ENCODE data around the gene AP4B1. TPM values are rescaled to one million over a fixed set of nuclear protein-coding genes. Genes with fewer than 3 reads are reported as not detected.
A peak's percentile ranks its signal among the peaks of the same experiment; 100 is the strongest.

Gene AP4B1
- total RNA-seq, 3 donors from 2014 or later (not counting 1 experiment from before 2014, with no cell fraction given) = 64.0 to 78.7 (median 77.6) TPM

GRCh38 chr1:113901191-113901590 lies 3.4 kb downstream of the AP4B1 start:
- Mint-ChIP-seq H3K9me3 (no peaks in the 10 kb centered on the region), H3K27me3 (ENCODE audit: low read depth in 2 of 2) (no peaks in the 10 kb centered on the region), H3K4me1 (peaks cover 77 to 78% of the 10 kb centered on the region in 2 donors), H3K4me3 (no peak overlapping the region), H3K27ac (peak overlapping the region; percentile 99), H3K36me3 (peaks cover 31% of the 10 kb centered on the region)
- Histone ChIP-seq H3K36me3 (ENCODE audit: control insufficient read depth, insufficient read depth, low read length) (peaks cover 50% of the 10 kb centered on the region), H3K9me3 (ENCODE audit: control insufficient read depth, insufficient read depth, low read length) (no peaks in the 10 kb centered on the region), H3K27me3 (ENCODE audit: control insufficient read depth, insufficient read depth, low read length) (no peaks in the 10 kb centered on the region), H3K4me3 (ENCODE audit: low read length) (no peak overlapping the region), H3K4me1 (ENCODE audit: control insufficient read depth, insufficient read depth, low read length) (peaks cover 31% of the 10 kb centered on the region), H3K27ac (ENCODE audit: low read length) (no peak overlapping the region)
- no peak for ATAC-seq
- 53% methylated on average over 3 of the region's 3 CpGs for WGBS (ENCODE audit: insufficient coverage)
- no peak for TF ChIP-seq CTCF (IDR thresholded peaks at IDR 0.05)
- DNase-seq = no peak
- intact Hi-C loops (cut with micrococcal nuclease) = no loop called here

- Mint-ChIP-seq H3K27me3 (ENCODE audit: low read depth in 2 of 2) (no peaks in the 10 kb centered on the region), H3K36me3 (peaks cover 47% of the 10 kb centered on the region), H3K9me3 (no peaks in the 10 kb centered on the region), H3K27ac (peak overlapping the region in 1 of 2 donors; percentile 75), H3K4me3 (no peak overlapping the region), H3K4me1 (peaks cover 66% of the 10 kb centered on the region in 2 donors)
- H3K4me1 ChIP-seq (ENCODE audit: control insufficient read depth, insufficient read depth, low read length) = peaks cover 18% of the 10 kb centered on the region
- no peak overlapping the region for H3K27ac ChIP-seq (ENCODE audit: low read length)
- TF ChIP-seq CTCF (IDR thresholded peaks at IDR 0.05) = no peak
- H3K27me3 ChIP-seq (ENCODE audit: control insufficient read depth, insufficient read depth, low read length) = no peaks in the 10 kb centered on the region
- no peaks in the 10 kb centered on the region for H3K9me3 ChIP-seq (ENCODE audit: control insufficient read depth, insufficient read depth, low read length)
- intact Hi-C loops (cut with micrococcal nuclease) = no loop called here
- ATAC-seq (no peak), DNase-seq (no peak)
- H3K4me3 ChIP-seq (ENCODE audit: low read length) = no peak overlapping the region
- H3K36me3 ChIP-seq (ENCODE audit: control insufficient read depth, insufficient read depth, low read length) = peaks cover 70% of the 10 kb centered on the region
Observed at GRCh38 chr1:113899111-113899510, 5.5 kb downstream of the AP4B1 start.

GRCh38 chr1:113898241-113898814 lies 6.3 kb downstream of the AP4B1 start:
- H3K4me1 Mint-ChIP-seq = peaks cover 61 to 66% of the 10 kb centered on the region in 2 donors
- no peak overlapping the region for H3K4me3 ChIP-seq (ENCODE audit: low read length)
- WGBS (ENCODE audit: insufficient coverage) = 69% methylated on average over 1 of the region's 1 CpG
- no peak overlapping the region for H3K4me3 Mint-ChIP-seq
- no peaks in the 10 kb centered on the region for H3K27me3 ChIP-seq (ENCODE audit: control insufficient read depth, insufficient read depth, low read length)
- peaks cover 76% of the 10 kb centered on the region for H3K36me3 ChIP-seq (ENCODE audit: control insufficient read depth, insufficient read depth, low read length)
- DNase-seq (no peak), ATAC-seq (no peak)
- intact Hi-C loops (cut with micrococcal nuclease) = no loop called here
- no peak overlapping the region for H3K27ac ChIP-seq (ENCODE audit: low read length)
- no peaks in the 10 kb centered on the region for H3K9me3 ChIP-seq (ENCODE audit: control insufficient read depth, insufficient read depth, low read length)
- H3K9me3 Mint-ChIP-seq = no peaks in the 10 kb centered on the region
- peak overlapping the region; percentile 31 to 75 for H3K27ac Mint-ChIP-seq
- H3K27me3 Mint-ChIP-seq (ENCODE audit: low read depth in 2 of 2) = no peaks in the 10 kb centered on the region
- H3K36me3 Mint-ChIP-seq = peaks cover 50% of the 10 kb centered on the region
- H3K4me1 ChIP-seq (ENCODE audit: control insufficient read depth, insufficient read depth, low read length) = peaks cover 12% of the 10 kb centered on the region
- TF ChIP-seq CTCF (IDR thresholded peaks at IDR 0.05) = no peak

GRCh38 chr1:113895961-113896360 lies 8.6 kb downstream of the AP4B1 start:
- H3K9me3 ChIP-seq (ENCODE audit: control insufficient read depth, insufficient read depth, low read length) = no peaks in the 10 kb centered on the region
- peaks cover 69% of the 10 kb centered on the region for H3K36me3 ChIP-seq (ENCODE audit: control insufficient read depth, insufficient read depth, low read length)
- intact Hi-C loops (cut with micrococcal nuclease) = no loop called here
- H3K27ac ChIP-seq (ENCODE audit: low read length) = no peak overlapping the region
- Mint-ChIP-seq H3K4me1 (peaks cover 37 to 42% of the 10 kb centered on the region in 2 donors), H3K4me3 (no peak overlapping the region), H3K27me3 (ENCODE audit: low read depth in 2 of 2) (no peaks in the 10 kb centered on the region), H3K36me3 (peaks cover 50% of the 10 kb centered on the region), H3K9me3 (no peaks in the 10 kb centered on the region), H3K27ac (no peak overlapping the region)
- no peak for DNase-seq
- H3K4me3 ChIP-seq (ENCODE audit: low read length) = no peak overlapping the region
- ATAC-seq = no peak
- WGBS (ENCODE audit: insufficient coverage) = 96% methylated on average over 8 of the region's 8 CpGs
- H3K27me3 ChIP-seq (ENCODE audit: control insufficient read depth, insufficient read depth, low read length) = no peaks in the 10 kb centered on the region
- no peak for TF ChIP-seq CTCF (IDR thresholded peaks at IDR 0.05)
- no peaks in the 10 kb centered on the region for H3K4me1 ChIP-seq (ENCODE audit: control insufficient read depth, insufficient read depth, low read length)
